B cell (primary cell): ENCODE data around the gene PLD5.

Source experiments
- CTCF ChIP-seq: fragments of 200-600 bp; IDR thresholded peaks from one replicate; pipeline ENCODE4 v1.8.0; 2022; ENCODE audit warnings: antibody characterized with exemption, mild to moderate bottlenecking
- EZH2 ChIP-seq: IDR thresholded peaks from 2 replicates; pipeline ENCODE4 v1.6.1; 2012; ENCODE audit warnings: borderline replicate concordance, low read depth, mild to moderate bottlenecking, moderate library complexity, low read length; ENCODE audit not compliant: insufficient read depth, poor library complexity, severe bottlenecking

- TF ChIP-seq CTCF = no peak
- TF ChIP-seq EZH2 = no peak
Measured at GRCh38 chr1:242139442-242139841, 385.1 kb downstream of the PLD5 start.
